GM10847 (cell line): ENCODE measurements around the gene EYA3.

Experiments used
- POLR2A ChIP-seq: IDR thresholded peaks from 2 replicates; pipeline ENCODE4 v1.6.1; 2011; ENCODE audit not compliant: insufficient read length; ENCODE audit errors: extremely low read depth

Gene EYA3, protein sequence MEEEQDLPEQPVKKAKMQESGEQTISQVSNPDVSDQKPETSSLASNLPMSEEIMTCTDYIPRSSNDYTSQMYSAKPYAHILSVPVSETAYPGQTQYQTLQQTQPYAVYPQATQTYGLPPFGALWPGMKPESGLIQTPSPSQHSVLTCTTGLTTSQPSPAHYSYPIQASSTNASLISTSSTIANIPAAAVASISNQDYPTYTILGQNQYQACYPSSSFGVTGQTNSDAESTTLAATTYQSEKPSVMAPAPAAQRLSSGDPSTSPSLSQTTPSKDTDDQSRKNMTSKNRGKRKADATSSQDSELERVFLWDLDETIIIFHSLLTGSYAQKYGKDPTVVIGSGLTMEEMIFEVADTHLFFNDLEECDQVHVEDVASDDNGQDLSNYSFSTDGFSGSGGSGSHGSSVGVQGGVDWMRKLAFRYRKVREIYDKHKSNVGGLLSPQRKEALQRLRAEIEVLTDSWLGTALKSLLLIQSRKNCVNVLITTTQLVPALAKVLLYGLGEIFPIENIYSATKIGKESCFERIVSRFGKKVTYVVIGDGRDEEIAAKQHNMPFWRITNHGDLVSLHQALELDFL

GRCh38 chr1:28088168-28088961 is at the start of gene EYA3:
TSS of gene EYA3 (minus strand) at chr1:28088610. CDS start at chr1:28058026, 30,584 bp downstream.
- peak; percentile 68 for TF ChIP-seq POLR2A

DNA sequence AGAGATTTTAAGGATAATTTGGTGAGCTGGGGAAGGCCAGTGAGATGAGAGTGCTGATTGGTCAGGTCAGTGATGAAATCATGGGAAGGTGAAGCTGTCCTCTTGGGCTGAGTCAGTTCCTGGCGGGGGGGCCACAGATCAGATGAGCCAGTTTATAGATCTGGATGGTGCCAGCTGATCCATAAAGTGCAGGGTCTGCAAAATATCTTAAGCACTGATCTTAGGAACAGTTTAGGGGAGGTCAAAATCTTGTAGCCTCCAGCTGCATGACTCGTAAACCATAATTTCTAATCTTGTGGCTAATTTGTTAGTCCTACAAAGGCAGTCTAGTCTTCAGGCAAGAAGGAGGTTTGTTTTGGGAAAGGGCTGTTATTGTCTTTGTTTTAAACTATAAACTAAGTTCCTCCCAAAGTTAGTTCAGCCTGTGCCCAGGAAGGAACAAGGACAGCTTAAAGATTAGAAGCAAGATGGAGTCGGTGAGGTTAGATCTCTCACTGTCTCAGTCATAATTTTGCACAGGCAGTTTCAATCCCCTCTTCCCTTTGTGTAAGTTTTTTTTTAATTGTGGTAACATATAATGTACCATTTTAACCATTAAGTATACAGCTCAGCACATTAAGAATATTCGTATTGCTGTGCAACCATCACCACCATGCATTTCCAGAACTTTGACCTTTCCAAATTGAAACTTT is 48.7 kb upstream of the EYA3 start:
- TF ChIP-seq POLR2A: no peak

GRCh38 chr1:28136169-28136921 is 47.9 kb upstream of the EYA3 start:
- no peak for TF ChIP-seq POLR2A

DNA sequence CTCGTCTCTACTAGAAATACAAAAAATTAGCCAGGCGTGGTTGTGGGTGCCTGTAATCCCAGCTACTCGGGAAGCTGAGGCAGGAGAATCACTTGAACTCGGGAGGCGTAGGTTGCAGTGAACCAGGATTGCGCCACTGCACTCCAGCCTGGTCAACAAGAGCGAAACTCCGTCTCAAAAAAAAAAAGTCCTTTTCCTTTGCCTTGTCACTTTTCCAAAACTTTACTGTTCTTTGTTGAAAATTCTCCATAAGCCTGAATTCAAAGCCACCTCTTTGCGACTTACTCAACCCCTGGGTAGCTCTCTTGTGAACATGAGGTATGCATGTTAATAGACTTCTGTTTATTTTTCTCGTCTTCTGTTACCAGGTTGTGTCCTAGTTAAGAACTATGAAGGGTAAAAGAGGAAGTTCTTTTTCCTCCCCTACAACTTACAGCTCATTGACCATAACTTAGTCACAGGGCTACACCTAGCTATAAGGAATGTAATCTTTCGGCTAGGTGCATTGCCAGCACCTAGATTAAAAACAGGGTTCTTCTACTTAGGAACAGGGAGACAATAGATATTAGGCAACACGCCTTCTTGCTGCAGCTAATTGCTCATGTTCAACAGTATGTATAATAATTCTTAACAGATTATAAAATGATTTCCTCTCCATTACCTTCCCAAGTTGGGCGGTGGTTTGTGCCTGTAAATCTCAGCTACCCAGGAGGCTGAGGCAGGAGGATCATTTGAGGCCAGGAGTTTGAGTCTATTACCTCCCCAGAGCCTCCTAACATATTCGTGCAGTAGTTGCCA is 47.2 kb upstream of the EYA3 start:
- TF ChIP-seq POLR2A: no peak

DNA sequence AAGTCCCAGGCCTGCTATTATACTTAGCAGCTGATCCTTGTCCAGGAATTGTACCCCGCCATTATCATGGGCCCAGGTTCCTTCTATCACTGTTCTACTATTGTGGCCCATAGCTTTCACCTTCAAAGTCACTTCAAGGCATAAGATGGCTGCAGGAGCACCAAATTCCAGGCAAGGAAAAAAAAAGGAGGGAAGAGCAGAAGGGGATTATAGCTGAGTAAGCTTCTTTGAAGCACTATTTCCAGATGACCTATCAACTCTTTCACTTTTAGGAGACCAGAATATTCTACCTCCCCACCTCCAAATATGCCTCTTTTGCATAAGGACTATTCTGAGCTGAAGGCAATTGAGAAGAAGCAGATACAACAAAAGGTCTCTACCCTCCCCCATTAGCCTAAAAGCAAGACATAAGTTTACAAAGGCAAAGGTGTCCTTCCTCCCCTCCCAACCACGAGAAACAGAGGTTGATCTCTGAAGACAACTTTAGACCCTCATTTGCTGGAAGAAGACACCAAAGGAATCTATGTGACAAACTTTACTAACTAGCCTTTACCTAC is 46.3 kb upstream of the EYA3 start:
- no peak for TF ChIP-seq POLR2A

- no peak for TF ChIP-seq POLR2A
These were observed 44.1 kb upstream of the EYA3 start for GRCh38 chr1:28132171-28133167.

GRCh38 chr1:28130901-28131300 is 42.5 kb upstream of the EYA3 start:
- TF ChIP-seq POLR2A: no peak

DNA sequence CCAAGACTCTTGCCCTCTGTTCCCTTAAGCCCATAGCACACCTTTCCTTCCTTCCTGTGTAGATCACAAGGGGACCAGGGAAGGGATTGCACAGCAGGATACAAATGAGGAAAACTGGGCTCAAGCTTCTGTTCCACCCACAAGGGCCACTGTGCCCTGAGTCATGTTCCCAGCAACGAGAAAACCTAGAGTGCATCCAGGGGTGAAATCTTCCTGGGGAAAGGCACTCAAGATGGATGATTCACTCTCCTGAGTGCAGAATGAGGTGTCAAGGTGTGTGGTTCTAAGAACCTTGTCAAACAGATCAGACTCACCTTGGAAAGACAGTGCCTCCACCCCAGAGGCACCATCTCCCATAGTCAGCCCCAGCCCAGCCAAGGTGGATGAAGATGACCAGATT is 40.7 kb upstream of the EYA3 start:
- TF ChIP-seq POLR2A: no peak

DNA sequence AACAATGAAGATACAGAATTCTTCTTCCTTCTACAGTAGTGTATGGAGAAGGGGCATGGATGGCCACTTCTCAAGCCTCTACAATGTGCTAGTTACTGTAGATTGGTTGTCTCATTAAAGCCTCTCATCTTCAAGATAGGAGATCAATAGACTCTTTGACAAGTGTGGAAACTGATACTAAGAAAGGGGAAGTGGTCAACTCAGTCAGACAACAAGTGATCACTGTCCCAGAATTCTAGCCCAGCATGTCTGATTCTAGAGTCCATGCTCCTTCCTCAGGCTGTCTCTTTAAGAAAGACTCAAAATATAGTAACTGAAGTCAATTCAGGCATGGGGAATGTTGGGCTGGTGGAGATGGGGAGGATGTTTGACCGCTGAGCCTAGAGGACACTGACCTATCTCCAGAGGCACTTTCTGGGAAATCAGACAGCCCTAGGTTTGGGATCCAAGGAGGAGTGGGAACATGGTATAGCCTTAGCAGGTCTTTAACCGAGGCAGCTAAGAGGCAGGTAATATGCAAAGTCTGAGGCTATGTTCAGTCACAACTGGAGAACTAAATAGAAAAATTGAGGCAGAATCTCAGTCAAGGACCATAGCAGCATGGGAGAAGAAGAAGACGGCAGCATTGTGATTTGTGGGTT is 39.3 kb upstream of the EYA3 start:
- TF ChIP-seq POLR2A: no peak

DNA sequence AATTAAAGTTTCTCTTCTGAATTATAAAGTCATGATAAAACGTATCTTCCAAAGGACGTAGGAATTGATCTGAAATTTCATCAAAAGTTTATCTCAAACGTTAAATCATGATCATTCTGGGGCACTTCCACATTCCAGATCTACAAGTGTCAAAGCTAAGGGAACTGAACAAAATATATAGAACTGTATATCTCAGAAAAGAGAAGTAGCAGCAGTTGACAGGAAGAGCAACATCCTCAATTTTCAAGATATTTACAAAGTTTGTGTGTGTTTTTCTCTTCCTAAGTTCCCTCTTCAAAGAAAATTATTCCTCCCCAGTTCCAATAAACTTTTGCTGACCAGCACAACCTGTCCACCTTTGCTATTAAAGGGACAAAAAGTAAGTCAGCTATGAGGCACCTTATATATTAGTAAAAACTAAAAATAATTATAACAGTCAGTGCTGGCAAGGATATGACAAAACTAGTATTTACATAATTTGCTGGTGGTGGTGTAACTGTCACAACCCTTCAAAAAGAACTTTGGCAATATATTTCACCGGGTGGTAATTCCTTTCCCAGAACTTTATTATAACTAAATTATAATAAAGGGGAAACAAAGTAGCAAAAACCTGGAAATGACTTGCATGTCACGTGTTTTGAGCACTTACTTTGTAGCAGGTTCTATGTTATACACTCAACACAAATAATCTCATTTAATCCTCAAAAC is 38.5 kb upstream of the EYA3 start:
- no peak for TF ChIP-seq POLR2A

GRCh38 chr1:28126212-28126611 is 37.8 kb upstream of the EYA3 start:
- no peak for TF ChIP-seq POLR2A
